ENCODE data around the gene MPEG1. TPM values are rescaled to one million over a fixed set of nuclear protein-coding genes. Genes with fewer than 3 reads are reported as not detected.

MPEG1 gene
- total and polyA plus RNA-seq, 9 of the 15 experiments (the other 6 are each of a cell fraction or from before 2014, with no cell fraction given): 0.07 TPM; not detected in 8

GRCh38 chr11:59218319-59218718 is 5.6 kb upstream of the MPEG1 start:
- ATAC-seq (no peak), FAIRE-seq (no peak), DNase-seq (ENCODE audit: extremely low read depth in 1 of 4, low spot score in 3 of 4) (no peak)
- H3K4me3 ChIP-seq: no peak overlapping the region
- no peaks in the 10 kb centered on the region for H3K9me3 ChIP-seq (replicated peaks; ENCODE audit: control insufficient read depth, insufficient read depth, low read depth, low read length)
- no peak overlapping the region for H3K9ac ChIP-seq (ENCODE audit: insufficient read depth in 1 of 2, low read depth in 2 of 2, low read length in 2 of 2)
- no peak overlapping the region for H2AFZ ChIP-seq (ENCODE audit: low read depth, low read length)
- intact Hi-C loops (cut with micrococcal nuclease) (no loop called here), in situ Hi-C loops (cut with MboI) (no loop called here)
- H3K36me3 ChIP-seq (ENCODE audit: control insufficient read depth, insufficient read depth, low read length): no peaks in the 10 kb centered on the region
- ChIA-PET POLR2A (interaction anchor here (2.2 kb wide), 1 partner anchor 15 kb away, joined by 4 read pairs; no protein-coding TSS in a partner anchor), CTCF (ENCODE audit: low intra/inter-chr PET ratio) (no interaction called here)
- H3K27ac ChIP-seq (ENCODE audit: extremely low read depth, low read depth, low read length): no peak overlapping the region
- H3K9me1 ChIP-seq (ENCODE audit: control insufficient read depth, insufficient read depth, low read length): no peaks in the 10 kb centered on the region
- no peaks in the 10 kb centered on the region for H4K20me1 ChIP-seq (replicated peaks; ENCODE audit: control insufficient read depth, insufficient read depth, low read length)
- no peaks in the 10 kb centered on the region for H3K4me1 ChIP-seq (replicated peaks in 1 of 2; ENCODE audit: control insufficient read depth in 2 of 2, insufficient read depth in 2 of 2, low read length in 2 of 2)
- no TSS peak for BruUV-seq (replicated peaks)
- no peaks in the 10 kb centered on the region; a peak in 1 of 5 replicates for H3K27me3 ChIP-seq (ENCODE audit: control insufficient read depth in 2 of 2, insufficient read depth in 2 of 2, low read length in 2 of 2)
- no peaks in the 10 kb centered on the region for H3K79me2 ChIP-seq (ENCODE audit: control insufficient read depth, insufficient read depth, low read length)
- H3K4me2 ChIP-seq (ENCODE audit: insufficient read depth, low read length): no peak overlapping the region
- 5% methylated on average over 4 of the region's 4 CpGs for WGBS (ENCODE audit: insufficient coverage, low coverage, missing lambda C conversion rate)
- TF ChIP-seq SAFB (IDR thresholded peaks at IDR 0.05; ENCODE audit: borderline replicate concordance, low read depth, low read length) (no peak), TCF7 (IDR thresholded peaks at IDR 0.05; ENCODE audit: borderline replicate concordance) (no peak)

- Histone ChIP-seq H3K4me2 (ENCODE audit: insufficient read depth, low read length) (no peak overlapping the region), H3K36me3 (ENCODE audit: control insufficient read depth, insufficient read depth, low read length) (no peaks in the 10 kb centered on the region), H2AFZ (ENCODE audit: low read depth, low read length) (no peak overlapping the region), H3K79me2 (ENCODE audit: control insufficient read depth, insufficient read depth, low read length) (no peaks in the 10 kb centered on the region), H3K9me1 (ENCODE audit: control insufficient read depth, insufficient read depth, low read length) (no peaks in the 10 kb centered on the region), H4K20me1 (replicated peaks; ENCODE audit: control insufficient read depth, insufficient read depth, low read length) (no peaks in the 10 kb centered on the region), H3K9me3 (replicated peaks; ENCODE audit: control insufficient read depth, insufficient read depth, low read depth, low read length) (no peaks in the 10 kb centered on the region), H3K9ac (ENCODE audit: insufficient read depth in 1 of 2, low read depth in 2 of 2, low read length in 2 of 2) (no peak overlapping the region), H3K27me3 (ENCODE audit: control insufficient read depth in 2 of 2, insufficient read depth in 2 of 2, low read length in 2 of 2) (peaks cover 0 to 10% of the 10 kb centered on the region in 2 experiments; a peak in 2 of 5 replicates), H3K27ac (ENCODE audit: extremely low read depth, low read depth, low read length) (no peak overlapping the region), H3K4me1 (replicated peaks in 1 of 2; ENCODE audit: control insufficient read depth in 2 of 2, insufficient read depth in 2 of 2, low read length in 2 of 2) (no peaks in the 10 kb centered on the region), H3K4me3 (no peak overlapping the region)
- no TSS peak for BruUV-seq (replicated peaks)
- no peak for TF ChIP-seq ZFP36 (IDR thresholded peaks at IDR 0.05; ENCODE audit: low read depth, low read length, partially characterized antibody)
- no peak for TF ChIP-seq SMC3 (conservative IDR thresholded peaks at IDR 0.05; ENCODE audit: insufficient read depth, low read depth, low read length)
- TF ChIP-seq ZBTB9 (CRISPR knock-in tag; IDR thresholded peaks at IDR 0.05): no peak
- TF ChIP-seq SPI1 (IDR thresholded peaks at IDR 0.05; ENCODE audit: borderline replicate concordance, low read depth, low read length): peak; percentile 22; the same call in 1 of the 2 replicates
- no peak for TF ChIP-seq ZKSCAN3 (CRISPR knock-in tag; IDR thresholded peaks at IDR 0.05)
- no peak for FAIRE-seq
- 0% methylated on average over 9 of the region's 9 CpGs for WGBS (ENCODE audit: insufficient coverage, low coverage, missing lambda C conversion rate)
- in situ Hi-C loops (cut with MboI) (no loop called here), intact Hi-C loops (cut with micrococcal nuclease) (no loop called here)
- no peak for ATAC-seq
- DNase-seq (ENCODE audit: extremely low read depth in 1 of 4, low spot score in 3 of 4): no peak
- ChIA-PET POLR2A (no interaction called here), CTCF (ENCODE audit: low intra/inter-chr PET ratio) (no interaction called here)
Measured at GRCh38 chr11:59216641-59217564, 4.2 kb upstream of the MPEG1 start.
